ENCODE data around the gene STK25. TPM values are rescaled to one million over a fixed set of nuclear protein-coding genes. Genes with fewer than 3 reads are reported as not detected.

Gene STK25
- total RNA-seq (2014; rRNA removed; shearing (Covaris generic); ENCODE audit: low replicate concordance), result 196 and 270 TPM in 2 replicates

DNA sequence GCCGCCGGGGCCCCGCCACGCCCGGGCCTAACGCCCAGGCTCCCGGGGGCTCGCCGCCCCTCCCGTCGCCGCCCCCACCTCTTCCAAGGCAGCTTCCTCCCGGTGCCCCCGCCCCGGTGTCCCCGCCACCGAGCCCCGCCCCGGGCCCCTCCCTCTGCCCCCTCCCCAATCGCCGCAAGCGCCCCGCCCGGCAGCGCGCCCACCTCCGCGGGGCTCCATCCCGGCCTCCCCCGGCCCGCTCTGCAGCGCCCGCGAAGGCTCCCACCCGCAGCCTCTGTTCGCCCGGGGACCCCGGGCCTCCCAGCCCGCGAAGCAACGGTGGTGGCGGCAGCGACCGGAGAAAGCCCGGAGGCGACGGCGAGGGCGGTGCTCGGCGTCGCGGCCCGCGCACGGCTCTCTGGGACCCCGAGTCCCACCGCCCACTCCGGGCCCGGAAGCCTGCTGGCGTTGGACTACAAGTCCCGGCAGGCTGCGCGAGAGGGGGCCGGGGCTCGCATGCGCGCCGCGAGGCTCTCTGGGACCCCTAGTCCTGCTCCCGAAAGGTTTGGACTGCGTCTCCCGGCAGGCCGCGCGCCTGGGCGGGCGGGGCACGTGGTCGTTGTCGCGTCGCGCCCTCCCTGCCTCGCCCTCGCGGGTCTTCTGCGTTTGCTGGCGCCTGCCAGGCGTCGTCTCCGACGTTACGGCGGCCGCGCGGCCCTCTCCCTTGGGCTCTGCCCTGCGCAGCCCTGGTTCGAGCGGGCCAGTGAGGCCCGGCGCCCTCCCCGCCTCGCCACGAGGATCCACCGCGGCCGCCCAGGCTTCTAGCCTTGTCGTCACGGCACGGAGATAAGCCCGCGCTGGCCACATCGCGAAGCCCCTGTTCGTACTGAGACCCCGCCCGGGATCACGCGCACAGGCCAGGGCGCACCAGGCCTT lies at the start of gene STK25:
Gene STK25 (minus strand): TSS at position 345 of the 915 bp plus-strand sequence. CDS start 549 bp downstream, outside the sequence.
- in situ Hi-C loops (cut with HindIII; ENCODE audit: low pct_unique_long_range_greater_than_20kb, low sequenced_read_pairs), result no loop called here
- DNase-seq (ENCODE audit: low read depth), result peak; percentile 98

- in situ Hi-C loops (cut with HindIII; ENCODE audit: low pct_unique_long_range_greater_than_20kb, low sequenced_read_pairs), result no loop called here
- no peak for DNase-seq (ENCODE audit: low read depth)
These were observed 48.4 kb upstream of the STK25 start for GRCh38 chr2:241556746-241557145.

DNA sequence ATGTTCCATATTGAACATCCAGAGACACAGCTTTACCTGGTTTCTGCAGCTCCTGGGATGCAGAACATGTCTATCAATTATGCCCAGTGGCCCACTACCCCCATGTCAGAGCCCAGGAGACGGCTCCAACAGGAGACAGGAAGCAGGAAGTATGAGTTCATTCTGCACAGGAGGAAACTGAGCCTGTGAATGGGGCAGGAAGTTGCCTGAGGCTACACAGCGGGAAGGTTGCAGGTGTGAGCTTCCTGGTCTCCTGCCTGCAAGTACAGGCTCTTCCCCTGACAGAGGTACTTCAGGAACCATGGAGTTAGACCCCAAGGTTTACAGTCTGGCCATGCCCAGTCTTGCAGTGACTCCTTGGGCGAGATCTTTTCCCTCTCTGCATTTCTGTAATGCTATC lies 47.3 kb upstream of the STK25 start:
- in situ Hi-C loops (cut with HindIII; ENCODE audit: low pct_unique_long_range_greater_than_20kb, low sequenced_read_pairs), result no loop called here
- no peak for DNase-seq (ENCODE audit: low read depth)

DNA sequence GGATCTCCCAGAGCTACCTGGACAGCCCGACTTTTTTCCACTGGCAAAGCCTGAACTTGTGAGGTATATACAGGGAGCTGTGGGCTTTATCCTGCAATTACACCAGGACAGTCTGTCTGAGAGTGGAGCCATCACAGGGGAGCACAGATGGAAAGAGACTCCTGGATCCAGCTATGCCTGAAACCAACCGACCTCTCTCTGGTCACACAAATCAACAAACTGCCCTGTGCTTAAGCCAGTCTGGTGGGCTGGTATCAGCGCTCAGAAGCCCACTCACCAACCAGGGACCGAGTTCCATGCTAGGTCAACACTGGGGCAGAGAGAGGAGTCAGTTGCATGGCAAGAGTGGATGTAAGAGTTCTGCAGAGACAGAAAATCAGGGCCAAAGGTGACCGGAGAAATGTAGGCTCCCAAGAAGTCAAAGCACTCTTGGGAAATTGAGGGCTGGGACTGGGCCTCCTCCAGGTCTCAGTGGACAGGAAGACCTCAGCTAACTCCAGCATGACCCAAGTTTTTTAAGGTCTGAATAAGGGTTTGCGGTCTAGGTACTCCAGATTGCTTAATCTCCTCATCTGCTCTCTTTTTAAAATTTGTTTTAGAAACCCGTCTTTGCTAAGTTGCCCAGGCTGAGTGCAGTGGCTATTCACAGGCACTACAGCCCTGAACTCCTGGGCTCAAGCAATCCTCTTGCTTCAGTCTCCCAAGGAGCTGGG lies 46.4 kb upstream of the STK25 start:
- DNase-seq (ENCODE audit: low read depth), result no peak
- in situ Hi-C loops (cut with HindIII; ENCODE audit: low pct_unique_long_range_greater_than_20kb, low sequenced_read_pairs), result no loop called here

DNA sequence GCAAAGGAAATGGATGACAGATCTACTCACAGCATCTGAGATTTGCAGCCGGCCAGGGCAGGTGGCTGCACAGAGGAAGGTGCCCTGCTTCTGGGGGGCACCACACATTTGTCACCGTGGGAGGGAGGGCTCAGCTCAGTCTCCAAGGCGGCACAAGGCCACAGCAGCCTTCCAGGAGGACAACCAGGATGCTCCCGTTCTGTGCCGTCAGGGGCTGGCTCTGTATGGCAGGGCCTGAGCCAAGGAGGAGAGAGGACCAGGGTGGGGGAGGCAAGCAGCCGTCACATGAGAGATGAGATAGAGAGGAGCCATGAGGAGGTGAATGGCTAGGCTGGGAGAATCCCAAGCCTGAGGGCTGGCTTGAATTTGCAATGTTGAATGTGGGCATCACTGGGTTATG lies 45.6 kb upstream of the STK25 start:
- no peak for DNase-seq (ENCODE audit: low read depth)
- in situ Hi-C loops (cut with HindIII; ENCODE audit: low pct_unique_long_range_greater_than_20kb, low sequenced_read_pairs), result no loop called here

GRCh38 chr2:241553512-241553830 lies 45.1 kb upstream of the STK25 start:
- in situ Hi-C loops (cut with HindIII; ENCODE audit: low pct_unique_long_range_greater_than_20kb, low sequenced_read_pairs), result no loop called here
- no peak for DNase-seq (ENCODE audit: low read depth)

- no peak for DNase-seq (ENCODE audit: low read depth)
- in situ Hi-C loops (cut with HindIII; ENCODE audit: low pct_unique_long_range_greater_than_20kb, low sequenced_read_pairs), result no loop called here
These were observed 43.8 kb upstream of the STK25 start for GRCh38 chr2:241551998-241552737.

DNA sequence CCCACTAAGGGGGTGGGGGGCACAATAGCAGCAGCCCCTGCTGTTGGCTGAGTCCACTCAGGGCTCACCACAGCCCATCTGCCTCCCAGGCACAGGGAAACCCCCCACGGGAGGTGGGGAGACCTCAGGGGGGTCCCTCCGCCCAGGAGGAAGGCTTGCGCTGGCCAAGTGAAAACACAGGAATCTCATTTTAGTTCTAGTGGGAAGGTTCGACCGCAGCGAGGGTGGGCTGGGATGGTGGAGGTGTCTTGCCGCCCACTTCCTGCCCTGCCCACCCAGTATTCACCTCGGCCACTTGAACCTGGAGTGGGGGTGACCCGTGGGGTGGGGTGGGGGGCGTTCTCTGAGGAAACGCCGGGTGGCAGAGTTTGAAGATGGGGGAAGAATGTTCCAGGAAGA lies 43.2 kb upstream of the STK25 start:
- no peak for DNase-seq (ENCODE audit: low read depth)
- in situ Hi-C loops (cut with HindIII; ENCODE audit: low pct_unique_long_range_greater_than_20kb, low sequenced_read_pairs), result no loop called here

DNA sequence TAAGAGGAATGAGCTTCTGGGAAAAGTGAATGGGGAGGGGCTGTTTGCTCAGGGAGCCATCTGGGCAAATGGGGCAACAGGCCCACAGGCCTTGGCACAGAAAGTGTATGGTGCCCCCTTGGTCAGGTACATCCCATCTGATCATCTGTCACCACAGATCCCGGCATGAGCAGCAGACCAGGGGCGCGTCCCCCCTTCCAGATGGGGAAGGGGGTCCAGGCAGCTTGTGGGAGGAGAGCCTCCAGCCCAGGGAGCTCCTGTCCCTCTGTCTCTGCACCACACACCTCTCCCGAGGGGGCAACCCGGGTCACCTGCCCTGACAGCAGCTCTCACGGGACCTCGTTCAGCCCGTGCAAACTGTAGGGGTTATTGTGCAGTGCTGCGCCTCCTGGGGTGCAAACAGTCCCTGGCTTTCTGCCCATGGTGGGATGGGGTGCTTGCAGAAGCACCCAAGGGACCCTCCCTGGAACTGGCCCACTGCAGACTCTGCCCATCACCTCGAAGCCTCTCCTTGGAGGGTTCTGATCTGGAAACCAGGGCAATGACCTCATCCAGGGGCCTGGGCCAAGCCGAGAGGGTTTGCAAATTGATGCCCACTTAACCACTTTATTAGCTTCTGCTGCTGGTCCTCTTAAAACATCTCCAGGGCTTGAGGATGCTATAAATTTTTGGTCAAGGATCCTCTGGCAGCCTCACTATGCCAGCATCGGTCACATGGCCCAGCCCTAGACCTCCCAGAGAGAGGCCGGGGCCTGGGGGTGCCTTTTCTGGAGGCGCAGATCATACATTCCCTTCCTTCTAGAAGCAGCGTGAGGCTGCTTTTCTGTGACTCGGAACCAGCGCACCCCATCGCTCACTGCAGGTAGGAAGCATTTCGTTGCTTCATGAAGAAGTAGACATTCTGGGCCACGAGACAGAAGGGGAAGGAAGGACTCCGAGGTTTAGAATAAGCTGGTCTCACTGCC lies 42.5 kb upstream of the STK25 start:
- DNase-seq (ENCODE audit: low read depth), result no peak
- in situ Hi-C loops (cut with HindIII; ENCODE audit: low pct_unique_long_range_greater_than_20kb, low sequenced_read_pairs), result no loop called here

GRCh38 chr2:241548451-241548835 lies 40.1 kb upstream of the STK25 start:
- in situ Hi-C loops (cut with HindIII; ENCODE audit: low pct_unique_long_range_greater_than_20kb, low sequenced_read_pairs), result no loop called here

GRCh38 chr2:241547781-241548450 lies 39.5 kb upstream of the STK25 start:
- in situ Hi-C loops (cut with HindIII; ENCODE audit: low pct_unique_long_range_greater_than_20kb, low sequenced_read_pairs), result no loop called here
- DNase-seq (ENCODE audit: low read depth), result no peak

More at GRCh38 chr2:241548451-241548835, 40.1 kb upstream of the STK25 start:
- no peak for DNase-seq (ENCODE audit: low read depth)

- in situ Hi-C loops (cut with HindIII; ENCODE audit: low pct_unique_long_range_greater_than_20kb, low sequenced_read_pairs), result no loop called here
- DNase-seq (ENCODE audit: low read depth), result peak; percentile 81
These were observed 38.6 kb upstream of the STK25 start for GRCh38 chr2:241546771-241547498.

DNA sequence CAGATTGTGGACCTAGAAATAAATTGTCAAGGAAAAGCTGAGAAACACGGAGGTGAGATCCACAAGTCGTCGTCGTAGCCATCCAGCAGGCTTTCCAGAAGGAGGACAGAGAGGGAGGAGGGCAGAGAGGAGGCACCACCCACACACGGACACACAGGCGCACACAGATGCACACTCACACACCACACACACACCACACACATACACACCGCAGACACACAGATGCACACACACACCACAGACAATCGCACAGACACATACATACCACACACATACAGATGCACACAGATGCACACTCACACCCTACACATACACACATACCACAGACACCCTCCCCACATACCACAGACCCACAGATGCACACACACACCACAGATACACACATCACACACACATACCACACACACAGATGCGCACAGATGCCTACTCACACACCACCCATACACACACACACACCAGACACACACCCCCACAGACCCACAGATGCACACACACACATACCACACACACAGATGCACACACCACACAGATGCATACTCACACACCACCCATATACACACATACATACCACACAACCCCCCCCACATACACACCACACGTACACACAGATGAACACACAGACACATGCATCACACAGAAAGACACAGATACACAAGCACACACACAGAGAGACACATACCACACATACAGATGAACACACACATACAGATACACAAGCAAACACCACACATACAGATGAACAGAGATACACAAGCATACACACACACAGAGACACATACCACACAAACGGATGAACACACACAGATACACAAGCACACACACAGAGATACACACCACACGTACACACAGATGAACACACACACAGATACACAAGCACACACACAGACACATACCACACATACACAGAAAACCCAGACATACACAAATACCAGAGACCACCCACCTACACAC lies 37.4 kb upstream of the STK25 start:
- in situ Hi-C loops (cut with HindIII; ENCODE audit: low pct_unique_long_range_greater_than_20kb, low sequenced_read_pairs), result no loop called here
- DNase-seq (ENCODE audit: low read depth), result no peak

DNA sequence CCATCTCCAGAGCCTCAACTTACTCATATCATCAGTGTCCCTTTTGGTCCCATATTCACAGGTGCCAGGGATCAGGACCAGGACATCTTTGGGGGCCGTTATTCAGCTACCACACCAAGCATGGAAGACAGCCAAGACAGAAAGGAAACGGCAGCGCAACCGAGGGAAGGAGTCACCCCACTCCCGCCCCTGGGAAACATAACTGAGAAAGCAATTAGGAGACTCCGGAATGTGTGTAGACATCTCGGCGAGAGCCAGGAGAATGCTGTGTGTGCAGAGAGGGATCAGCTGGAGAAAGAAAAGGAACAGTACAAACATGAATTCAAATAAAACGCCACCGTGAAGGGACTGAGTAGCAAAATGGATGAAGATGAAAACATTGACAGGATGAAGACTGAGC lies 36.7 kb upstream of the STK25 start:
- no peak for DNase-seq (ENCODE audit: low read depth)
- in situ Hi-C loops (cut with HindIII; ENCODE audit: low pct_unique_long_range_greater_than_20kb, low sequenced_read_pairs), result no loop called here

- in situ Hi-C loops (cut with HindIII; ENCODE audit: low pct_unique_long_range_greater_than_20kb, low sequenced_read_pairs), result no loop called here
- DNase-seq (ENCODE audit: low read depth), result no peak
These were observed 33.9 kb upstream of the STK25 start for GRCh38 chr2:241542278-241542605.

Measured in Caki2 (cell line).